ENCODE data around the gene PBXIP1. TPM values are rescaled to one million over a fixed set of nuclear protein-coding genes. Genes with fewer than 3 reads are reported as not detected.

Gene PBXIP1
- total RNA-seq, 2 experiments from 2014 or later: 23.8 to 37.7 TPM

GRCh38 chr1:154935749-154936554 is 19.9 kb downstream of the PBXIP1 start:
- Histone ChIP-seq H2AFZ (ENCODE audit: low read length) (peak overlapping the region; percentile 46; the same call in 1 of the 2 replicates), H4K20me1 (ENCODE audit: insufficient read depth, low read length) (no peaks in the 10 kb centered on the region), H3K4me3 (ENCODE audit: low read depth, low read length, poor library complexity, severe bottlenecking) (peak overlapping the region; percentile 74), H3K27ac (ENCODE audit: low read depth, low read length, poor library complexity, severe bottlenecking) (peak overlapping the region; percentile 92), H3K9me3 (ENCODE audit: low read length) (no peaks in the 10 kb centered on the region), H3K4me1 (ENCODE audit: insufficient read depth, low read length, poor library complexity, severe bottlenecking) (peaks cover 47% of the 10 kb centered on the region), H3K36me3 (ENCODE audit: insufficient read depth, low read length) (peaks cover 9% of the 10 kb centered on the region; the same call in 1 of the 2 replicates), H3K9me2 (ENCODE audit: insufficient read depth, low read length) (no peaks in the 10 kb centered on the region), H3K4me2 (ENCODE audit: low read length) (peak overlapping the region; percentile 99), H3K79me2 (ENCODE audit: insufficient read depth, low read depth, low read length) (peaks cover 33% of the 10 kb centered on the region)
- TF ChIP-seq EZH2phosphoT487 (IDR thresholded peaks at IDR 0.05; ENCODE audit: borderline replicate concordance, low read depth, low read length) (no peak), CTCF (conservative IDR thresholded peaks at IDR 0.05; ENCODE audit: low read length) (no peak)
- CTCF ChIA-PET (ENCODE audit: unreplicated experiment): interaction anchor here (0.5 to 1.0 kb wide), 3 partner anchors 63 to 108 kb away, joined by 3 to 7 read pairs (median 5); no protein-coding TSS in a partner anchor
- no peak for DNase-seq (ENCODE audit: low spot score)
- POLR2A ChIA-PET: interaction anchor here (0.5 to 1.9 kb wide), 10 partner anchors 9 to 266 kb away, joined by 3 to 7 read pairs (median 4); partner anchors contain the start of gene PBXIP1
- intact Hi-C loops (cut with micrococcal nuclease; ENCODE audit: unreplicated experiment): loop anchor here (2.0 kb wide), 1 partner anchor 377 kb away; the partner anchor contains the start of gene UBE2Q1
- TSS peak; percentile 39 for BruUV-seq (replicated peaks)

- peaks cover 20% of the 10 kb centered on the region for H3K79me2 ChIP-seq (ENCODE audit: insufficient read depth, low read depth, low read length)
- H2AFZ ChIP-seq (ENCODE audit: low read length): no peak overlapping the region
- no peak for TF ChIP-seq CTCF (conservative IDR thresholded peaks at IDR 0.05; ENCODE audit: low read length)
- H3K27ac ChIP-seq (ENCODE audit: low read depth, low read length, poor library complexity, severe bottlenecking): no peak overlapping the region
- no peak overlapping the region for H3K4me2 ChIP-seq (ENCODE audit: low read length)
- ChIA-PET POLR2A (interaction anchor here (0.7 kb wide), 1 partner anchor 27 kb away, joined by 6 read pairs; no protein-coding TSS in a partner anchor), CTCF (ENCODE audit: unreplicated experiment) (no interaction called here)
- no peaks in the 10 kb centered on the region for H4K20me1 ChIP-seq (ENCODE audit: insufficient read depth, low read length)
- H3K9me2 ChIP-seq (ENCODE audit: insufficient read depth, low read length): no peaks in the 10 kb centered on the region
- H3K4me1 ChIP-seq (ENCODE audit: insufficient read depth, low read length, poor library complexity, severe bottlenecking): peaks cover 32% of the 10 kb centered on the region
- no peak for DNase-seq (ENCODE audit: low spot score)
- intact Hi-C loops (cut with micrococcal nuclease; ENCODE audit: unreplicated experiment): no loop called here
- no peak overlapping the region for H3K4me3 ChIP-seq (ENCODE audit: low read depth, low read length, poor library complexity, severe bottlenecking)
- H3K9me3 ChIP-seq (ENCODE audit: low read length): no peaks in the 10 kb centered on the region
- BruUV-seq (replicated peaks): no TSS peak
- H3K36me3 ChIP-seq (ENCODE audit: insufficient read depth, low read length): peaks cover 19% of the 10 kb centered on the region
These were observed 21.4 kb downstream of the PBXIP1 start for GRCh38 chr1:154934358-154934948.

All from OCI-LY7 (cell line).